ENCODE measurements around the gene CDCA7.

DNA sequence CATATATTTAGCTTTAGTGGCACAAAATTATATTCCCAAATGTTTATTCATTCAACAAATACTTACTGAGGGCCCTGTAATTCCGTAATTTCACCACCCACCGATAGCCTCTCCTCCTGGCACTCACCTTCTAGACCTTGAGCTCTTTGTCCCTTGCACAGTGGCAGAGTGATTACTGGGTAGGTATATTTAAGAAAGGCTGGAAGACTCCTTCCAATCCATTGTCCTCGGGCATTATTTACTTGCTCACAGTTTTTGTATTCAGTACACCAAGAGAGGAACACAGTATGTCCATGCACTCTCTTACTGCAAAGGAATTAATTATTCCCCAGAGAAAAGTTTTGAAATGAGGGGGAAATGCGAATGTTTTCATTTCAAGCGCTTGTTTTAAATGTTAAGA is 1.1 kb upstream of the CDCA7 start:
- TF ChIP-seq, protein P1, sequence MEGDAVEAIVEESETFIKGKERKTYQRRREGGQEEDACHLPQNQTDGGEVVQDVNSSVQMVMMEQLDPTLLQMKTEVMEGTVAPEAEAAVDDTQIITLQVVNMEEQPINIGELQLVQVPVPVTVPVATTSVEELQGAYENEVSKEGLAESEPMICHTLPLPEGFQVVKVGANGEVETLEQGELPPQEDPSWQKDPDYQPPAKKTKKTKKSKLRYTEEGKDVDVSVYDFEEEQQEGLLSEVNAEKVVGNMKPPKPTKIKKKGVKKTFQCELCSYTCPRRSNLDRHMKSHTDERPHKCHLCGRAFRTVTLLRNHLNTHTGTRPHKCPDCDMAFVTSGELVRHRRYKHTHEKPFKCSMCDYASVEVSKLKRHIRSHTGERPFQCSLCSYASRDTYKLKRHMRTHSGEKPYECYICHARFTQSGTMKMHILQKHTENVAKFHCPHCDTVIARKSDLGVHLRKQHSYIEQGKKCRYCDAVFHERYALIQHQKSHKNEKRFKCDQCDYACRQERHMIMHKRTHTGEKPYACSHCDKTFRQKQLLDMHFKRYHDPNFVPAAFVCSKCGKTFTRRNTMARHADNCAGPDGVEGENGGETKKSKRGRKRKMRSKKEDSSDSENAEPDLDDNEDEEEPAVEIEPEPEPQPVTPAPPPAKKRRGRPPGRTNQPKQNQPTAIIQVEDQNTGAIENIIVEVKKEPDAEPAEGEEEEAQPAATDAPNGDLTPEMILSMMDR (IDR thresholded peaks at IDR 0.05; ENCODE audit: extremely low read depth in 1 of 2, insufficient read depth in 1 of 2, low read depth in 1 of 2, low read length in 2 of 2): no peak
- TF ChIP-seq POLR2A (IDR thresholded peaks at IDR 0.05; ENCODE audit: low read depth, low read length) (no peak), POLR2AphosphoS5 (IDR thresholded peaks at IDR 0.05; ENCODE audit: insufficient read depth, low read depth, low read length) (no peak), EZH2 (IDR thresholded peaks at IDR 0.05; ENCODE audit: borderline replicate concordance, low read depth, low read length, severe bottlenecking) (no peak), GATA2 (IDR thresholded peaks at IDR 0.05; ENCODE audit: insufficient read depth, insufficient read length, low read depth, low read length) (no peak), FOS (IDR thresholded peaks at IDR 0.05; ENCODE audit: borderline replicate concordance, insufficient read depth, low read length) (no peak), JUN (IDR thresholded peaks at IDR 0.05; ENCODE audit: borderline replicate concordance, insufficient read depth, insufficient read length, low read depth) (no peak), MYC (IDR thresholded peaks at IDR 0.05; ENCODE audit: low read depth, low read length) (no peak)
- TF ChIP-seq, protein P2, sequence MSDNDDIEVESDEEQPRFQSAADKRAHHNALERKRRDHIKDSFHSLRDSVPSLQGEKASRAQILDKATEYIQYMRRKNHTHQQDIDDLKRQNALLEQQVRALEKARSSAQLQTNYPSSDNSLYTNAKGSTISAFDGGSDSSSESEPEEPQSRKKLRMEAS (IDR thresholded peaks at IDR 0.05; ENCODE audit: insufficient read depth, insufficient read length): no peak

Data from endothelial cell of umbilical vein (primary cell).